ENCODE measurements around the gene NT5C2.

Gene NT5C2

DNA sequence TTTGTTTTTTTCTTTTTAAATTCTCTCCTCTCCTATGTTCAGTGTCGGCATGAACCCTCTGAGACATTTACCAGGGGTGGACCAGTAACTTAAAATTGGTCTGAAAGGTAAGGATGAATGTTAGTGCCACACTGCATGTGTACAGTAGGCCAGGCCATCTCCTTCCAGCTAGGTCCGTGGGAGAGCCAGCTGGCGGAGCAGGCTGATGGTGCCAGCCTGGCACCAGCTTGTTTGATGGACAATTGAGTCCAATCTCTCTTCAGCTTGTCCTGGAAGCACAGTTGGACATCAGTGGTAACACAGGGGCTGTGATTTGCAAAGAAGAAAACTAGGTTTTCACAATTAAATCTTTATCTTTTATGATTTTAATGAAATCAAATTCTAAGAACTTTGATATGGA is 138.5 kb downstream of the NT5C2 start:
- no peak for DNase-seq

DNA sequence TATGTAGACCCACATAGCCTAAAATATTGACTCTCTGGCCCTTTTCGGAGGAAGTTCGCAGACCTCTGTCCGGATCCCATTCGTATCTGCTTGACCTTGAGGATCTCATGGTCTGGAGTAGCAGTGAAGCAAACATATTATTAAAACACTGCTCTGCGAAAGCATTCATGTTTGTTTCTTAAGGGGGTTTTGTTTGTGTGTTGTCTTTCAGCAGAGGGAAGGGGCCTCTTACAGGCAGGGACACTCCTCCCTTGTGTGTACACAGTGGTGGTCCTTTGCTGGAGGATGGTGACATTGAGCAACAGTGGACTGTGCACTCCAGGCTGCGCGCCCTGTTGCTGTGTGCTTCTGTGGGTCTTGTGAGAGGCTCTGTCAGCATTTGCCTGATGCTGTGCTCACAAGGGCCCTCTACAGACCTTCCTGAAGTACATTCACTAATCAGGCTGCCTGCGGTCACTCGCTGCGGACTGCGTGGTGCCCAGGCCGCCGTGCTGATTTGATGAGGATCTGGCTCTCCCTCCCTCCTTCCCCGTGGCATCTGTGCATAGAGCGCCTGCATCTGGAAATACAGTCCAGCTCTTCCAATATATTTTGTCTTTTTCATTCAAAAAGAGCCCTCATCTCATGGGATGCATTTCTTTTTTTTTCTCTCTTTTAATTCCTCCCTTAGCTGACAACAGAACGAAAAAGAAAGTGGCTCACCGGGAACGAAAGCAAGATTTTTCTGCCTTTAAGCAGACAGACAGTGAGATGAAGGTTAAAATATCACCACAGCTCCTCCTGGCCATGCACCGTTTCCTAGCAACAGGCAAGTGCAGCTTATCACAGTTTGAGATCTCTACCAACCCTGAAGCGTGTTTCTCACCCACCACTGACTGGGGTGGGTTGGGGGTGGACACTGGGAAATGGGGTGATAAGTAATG is 139.2 kb downstream of the NT5C2 start:
- DNase-seq = peak; percentile 28

DNA sequence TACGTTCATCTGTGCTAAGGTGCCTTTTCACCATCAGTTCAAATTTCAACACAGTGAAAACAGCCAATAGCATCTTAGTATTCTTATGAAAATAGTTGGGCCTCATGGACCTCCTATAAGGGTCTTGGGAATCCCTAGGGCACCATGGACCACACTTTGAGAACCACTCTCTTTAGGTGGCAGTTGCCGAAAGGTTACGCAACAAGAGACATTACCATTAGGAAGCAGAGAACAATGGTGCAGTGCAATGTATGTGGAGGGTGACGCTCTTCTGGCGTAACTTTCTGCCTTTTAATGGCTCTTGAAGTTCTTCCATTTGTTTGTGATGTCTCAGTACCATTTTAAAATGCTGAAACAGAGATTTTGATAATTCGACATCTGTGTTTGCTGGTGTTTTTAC is 143.8 kb downstream of the NT5C2 start:
- DNase-seq = no peak

DNA sequence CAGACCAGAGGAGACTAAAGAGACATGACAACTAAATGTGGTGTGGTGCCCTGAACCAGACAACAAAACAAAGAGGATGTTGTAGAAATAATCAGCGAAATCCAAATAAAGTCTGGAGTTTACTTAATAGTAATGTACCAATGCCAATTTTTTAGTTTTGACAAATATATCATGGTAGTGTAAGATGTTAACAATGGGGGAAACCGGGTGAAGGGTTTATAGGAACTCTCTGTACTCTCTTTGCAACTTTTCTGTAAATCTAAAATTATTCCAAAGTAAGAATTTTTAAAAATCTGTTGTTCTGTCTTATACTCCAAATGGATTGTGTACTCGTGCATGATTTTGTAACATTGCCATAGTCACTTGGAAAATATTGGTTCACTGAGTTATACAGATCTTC is 145.7 kb downstream of the NT5C2 start:
- DNase-seq = no peak

DNA sequence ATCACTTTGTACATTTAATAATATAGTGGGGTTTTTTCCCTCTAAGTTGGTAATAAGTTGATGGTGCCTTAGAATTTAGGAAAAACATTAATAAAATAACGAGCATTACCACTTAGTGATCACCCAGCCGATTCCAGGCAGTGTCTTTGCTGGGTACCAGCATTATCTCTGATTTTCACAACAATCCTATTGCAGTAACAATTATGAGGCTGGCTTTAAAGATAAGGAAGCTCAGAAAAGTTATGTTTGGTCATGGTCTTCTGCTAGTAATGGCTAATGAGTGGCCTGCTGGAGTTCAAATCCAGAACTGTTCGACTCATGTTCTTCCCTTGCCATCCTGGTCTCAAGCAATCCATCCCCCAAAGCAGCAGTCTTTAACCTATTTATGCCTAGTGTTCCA is 147.1 kb downstream of the NT5C2 start:
- DNase-seq = no peak

DNA sequence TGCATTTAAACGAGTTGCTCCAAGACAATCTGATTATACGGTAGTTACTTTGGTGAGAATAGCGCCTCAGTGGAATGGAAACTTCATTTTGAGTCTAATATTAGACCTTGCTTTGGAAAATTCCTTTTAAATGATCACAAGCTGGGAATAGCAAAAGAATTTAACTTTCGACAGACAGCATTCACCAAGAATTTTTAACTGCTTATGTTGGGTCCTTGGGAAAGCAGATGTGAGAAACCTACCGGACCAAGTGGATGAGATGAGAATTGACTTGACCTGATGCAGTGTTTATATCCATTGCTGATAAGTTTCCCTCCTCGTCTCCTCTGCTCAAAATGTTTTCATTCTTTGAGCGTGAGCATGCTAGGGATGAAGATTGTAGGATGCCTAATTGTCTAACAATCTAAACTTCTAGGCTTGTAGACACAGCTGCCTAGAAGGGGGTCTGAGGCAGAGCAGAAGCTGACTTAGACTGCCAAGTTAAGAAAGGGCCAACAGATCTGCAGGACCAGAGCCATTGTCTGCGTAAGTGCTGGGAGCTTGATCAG is 148.1 kb downstream of the NT5C2 start:
- no peak for DNase-seq

DNA sequence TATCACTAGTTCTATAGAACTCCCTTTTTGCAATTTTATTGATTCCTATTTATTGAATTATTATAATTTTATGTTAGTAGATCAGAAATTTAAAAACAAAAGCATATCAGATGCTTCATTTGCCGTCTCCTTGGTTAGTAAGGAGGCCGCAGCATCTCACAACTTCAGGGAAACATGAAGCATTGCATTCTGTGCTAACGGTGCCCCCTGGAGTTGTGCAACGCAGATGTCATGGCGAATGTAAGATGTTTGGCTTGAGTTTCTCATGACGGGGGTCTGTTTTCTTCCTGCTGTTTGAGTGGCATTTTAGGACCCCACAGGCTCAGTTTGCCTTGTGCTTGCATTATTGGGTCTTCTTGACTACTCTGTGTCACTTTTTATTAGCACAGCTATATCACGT is 150.2 kb downstream of the NT5C2 start:
- DNase-seq = no peak

DNA sequence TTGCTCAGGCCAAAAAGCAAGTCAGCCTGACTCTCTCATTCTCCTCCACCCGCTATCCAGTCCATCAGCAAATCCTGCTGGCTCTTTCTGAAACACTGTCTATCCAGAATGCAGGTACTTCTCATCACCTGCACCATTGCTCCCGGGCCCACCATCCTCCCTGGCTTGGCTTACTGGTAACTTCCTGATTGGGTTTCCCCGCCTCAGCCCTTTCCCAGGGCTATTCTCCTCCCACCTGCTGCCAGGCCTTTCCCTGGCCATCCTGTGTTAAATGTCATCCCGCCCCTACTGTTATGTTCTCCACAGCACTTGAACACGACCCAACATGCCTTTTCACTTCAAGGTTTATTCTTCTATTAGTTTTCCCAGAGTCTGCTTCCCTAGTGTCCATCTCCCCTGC is 150.9 kb downstream of the NT5C2 start:
- no peak for DNase-seq

DNA sequence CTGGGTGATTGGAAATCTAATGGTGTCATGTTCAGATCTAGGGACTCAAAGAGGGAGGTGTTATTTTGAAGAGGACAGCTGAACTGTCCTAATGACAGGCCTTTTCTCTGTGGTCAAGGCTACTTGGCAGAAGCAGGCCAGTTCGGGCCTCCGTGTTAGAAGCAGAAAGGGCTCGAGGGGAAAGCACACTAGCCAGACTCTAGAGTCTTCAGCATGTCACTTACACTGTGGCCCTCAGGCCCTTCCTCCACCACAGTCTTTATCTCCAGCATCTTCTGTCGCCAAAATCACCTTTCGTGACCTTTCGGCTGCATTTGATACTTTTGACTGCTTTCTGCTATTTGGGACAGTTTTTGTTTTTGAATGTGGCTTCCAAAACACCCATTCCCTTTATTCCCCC is 151.7 kb downstream of the NT5C2 start:
- DNase-seq = no peak

DNA sequence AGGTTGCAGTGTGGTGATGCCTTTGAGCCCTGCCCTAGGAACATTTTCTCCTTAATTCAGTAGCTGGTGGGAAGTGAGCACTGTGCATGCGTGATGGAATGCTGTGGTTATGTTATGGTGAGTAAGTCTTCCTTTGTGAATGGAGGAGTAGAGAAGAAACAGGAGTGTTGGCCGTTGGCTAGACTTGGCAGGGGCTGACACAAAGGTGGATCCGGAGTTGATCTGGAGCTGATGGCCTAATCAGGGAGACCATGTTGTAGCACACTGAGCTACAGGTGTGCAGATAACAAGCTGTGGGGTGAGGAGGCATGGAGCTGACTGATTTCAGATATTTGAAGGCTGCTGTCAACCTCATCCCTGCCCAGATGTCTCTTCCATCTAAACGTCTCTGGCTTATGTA is 152.7 kb downstream of the NT5C2 start:
- DNase-seq = no peak

DNA sequence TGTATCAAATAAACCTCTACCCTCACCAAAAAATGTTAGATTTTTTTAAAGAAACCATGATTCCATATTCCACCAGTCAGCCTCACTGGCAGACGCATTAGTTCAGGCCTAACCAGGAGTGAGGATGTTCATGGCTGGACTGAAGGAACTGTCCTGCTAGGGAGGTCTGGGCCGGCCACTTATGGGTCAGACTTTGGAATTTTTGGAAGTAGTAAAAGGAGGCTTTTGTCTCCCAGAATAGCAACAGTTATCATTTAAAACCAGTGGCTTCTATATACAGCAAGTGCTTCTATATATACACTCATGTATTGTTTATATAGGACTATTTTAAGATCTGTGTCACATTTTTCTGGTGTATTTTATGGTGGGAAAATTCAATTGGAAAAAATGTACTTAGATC is 154.5 kb downstream of the NT5C2 start:
- no peak for DNase-seq

Data from activated gamma-delta T cell (primary cell).